EH (cell line): ENCODE data around the gene XPR1.

Experiments used
- DNase-seq: peaks from one replicate; pipeline ENCODE4 v3.0.0-alpha.2; 2015; ENCODE audit warnings: low read depth

XPR1 gene

DNA sequence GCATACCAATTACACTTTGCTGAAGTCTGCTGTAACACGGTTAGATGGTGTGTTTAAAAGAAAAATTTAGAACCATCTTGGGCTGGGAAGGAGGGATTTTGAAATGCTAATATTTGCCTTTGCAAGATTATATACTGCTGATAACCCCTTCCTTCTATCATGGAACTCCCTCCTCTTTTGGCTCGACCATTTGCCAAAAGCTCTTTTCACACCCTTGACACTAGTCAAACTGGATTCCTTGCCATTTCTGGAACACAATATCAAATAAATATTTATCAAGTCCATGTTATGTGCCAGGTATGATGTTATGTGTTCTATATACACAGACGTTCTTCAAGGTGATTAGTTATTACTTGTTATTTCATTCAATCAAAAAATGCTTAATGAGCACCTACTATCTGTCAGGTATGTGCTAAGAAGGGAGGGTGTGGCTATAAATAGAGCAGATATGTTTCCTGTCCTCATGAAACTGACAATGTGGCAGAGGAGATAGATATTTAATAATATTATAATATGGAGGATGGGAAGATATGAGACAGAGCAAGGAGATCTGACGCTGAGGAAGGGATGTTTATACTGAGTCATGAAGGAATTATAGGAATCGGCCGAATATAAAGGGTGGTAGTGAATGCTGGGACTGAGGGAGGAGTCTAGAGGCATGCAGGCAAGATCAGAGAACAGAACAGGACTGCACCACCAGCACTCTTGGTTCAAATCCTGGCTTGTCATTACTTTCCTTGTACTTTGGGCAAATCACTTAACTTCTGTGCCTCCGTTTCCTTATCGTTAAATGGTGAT lies 16.1 kb upstream of the XPR1 start:
- no peak for DNase-seq

DNA sequence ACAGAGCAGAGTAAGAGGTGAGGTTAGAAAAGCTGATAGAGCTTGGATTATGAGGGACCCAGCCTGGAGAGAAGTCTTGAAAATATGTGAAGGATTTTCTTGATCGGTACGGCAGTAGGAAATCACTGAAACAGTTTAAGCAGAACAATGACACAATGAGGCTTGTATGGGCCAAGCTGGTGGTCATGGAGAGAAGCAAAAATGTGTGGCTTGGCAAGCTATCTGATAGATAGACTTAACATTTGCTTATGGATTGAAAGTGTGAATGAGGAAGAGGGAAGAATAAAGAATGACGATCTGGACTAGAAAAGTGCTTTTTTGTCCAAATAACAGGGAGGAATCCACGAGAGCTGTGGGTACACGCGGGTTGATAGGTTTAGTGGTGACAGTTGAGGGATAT lies 15.4 kb upstream of the XPR1 start:
- DNase-seq: no peak

DNA sequence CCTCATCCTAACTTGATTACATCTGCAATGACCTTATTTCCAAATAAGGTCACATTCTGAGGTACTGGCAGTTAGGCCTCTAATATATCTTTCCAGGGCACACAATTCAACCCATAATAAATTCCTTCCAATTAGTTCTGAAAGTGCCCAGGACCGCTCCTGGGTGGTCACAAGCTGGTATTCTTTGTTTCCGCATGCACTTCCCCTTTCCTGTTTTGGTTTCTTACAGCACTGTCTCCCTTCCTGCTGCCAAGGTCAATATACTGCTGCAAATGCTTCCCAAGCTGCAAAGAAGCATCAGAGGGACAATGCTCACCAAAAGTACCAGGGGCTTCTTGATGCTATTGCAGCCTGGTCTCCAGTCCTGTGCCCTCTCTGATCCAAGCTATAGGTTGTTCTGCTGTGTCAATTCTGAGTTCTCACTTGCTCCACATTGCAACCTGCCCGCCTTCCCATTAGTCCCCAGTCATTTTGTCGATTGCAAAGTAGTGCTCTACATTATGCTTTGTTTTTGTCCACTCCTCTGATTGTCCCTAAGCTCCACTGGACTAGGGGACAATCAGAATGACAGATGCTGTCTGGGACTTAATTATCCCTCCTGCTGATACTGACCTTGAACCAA lies 13.9 kb upstream of the XPR1 start:
- no peak for DNase-seq

DNA sequence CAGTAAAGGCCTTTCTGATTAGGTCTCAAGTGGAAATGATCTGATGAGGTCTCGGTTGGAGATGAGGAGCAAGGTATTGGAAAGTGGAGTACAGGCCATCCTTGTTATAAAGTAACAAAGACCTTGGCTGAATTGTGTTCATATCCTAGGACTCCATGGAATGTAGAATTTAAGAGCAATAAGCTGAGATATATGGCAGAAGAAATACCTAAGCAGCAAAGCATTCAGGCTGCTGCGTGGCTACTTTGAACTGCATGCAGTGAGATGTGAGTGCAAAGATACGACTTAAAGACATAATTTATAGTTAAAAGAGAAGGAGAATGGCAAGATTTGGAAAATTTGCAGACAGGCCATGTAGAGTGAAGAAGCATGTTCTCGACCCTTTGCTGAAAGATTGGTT lies 11.2 kb upstream of the XPR1 start:
- peak; percentile 45 for DNase-seq

DNA sequence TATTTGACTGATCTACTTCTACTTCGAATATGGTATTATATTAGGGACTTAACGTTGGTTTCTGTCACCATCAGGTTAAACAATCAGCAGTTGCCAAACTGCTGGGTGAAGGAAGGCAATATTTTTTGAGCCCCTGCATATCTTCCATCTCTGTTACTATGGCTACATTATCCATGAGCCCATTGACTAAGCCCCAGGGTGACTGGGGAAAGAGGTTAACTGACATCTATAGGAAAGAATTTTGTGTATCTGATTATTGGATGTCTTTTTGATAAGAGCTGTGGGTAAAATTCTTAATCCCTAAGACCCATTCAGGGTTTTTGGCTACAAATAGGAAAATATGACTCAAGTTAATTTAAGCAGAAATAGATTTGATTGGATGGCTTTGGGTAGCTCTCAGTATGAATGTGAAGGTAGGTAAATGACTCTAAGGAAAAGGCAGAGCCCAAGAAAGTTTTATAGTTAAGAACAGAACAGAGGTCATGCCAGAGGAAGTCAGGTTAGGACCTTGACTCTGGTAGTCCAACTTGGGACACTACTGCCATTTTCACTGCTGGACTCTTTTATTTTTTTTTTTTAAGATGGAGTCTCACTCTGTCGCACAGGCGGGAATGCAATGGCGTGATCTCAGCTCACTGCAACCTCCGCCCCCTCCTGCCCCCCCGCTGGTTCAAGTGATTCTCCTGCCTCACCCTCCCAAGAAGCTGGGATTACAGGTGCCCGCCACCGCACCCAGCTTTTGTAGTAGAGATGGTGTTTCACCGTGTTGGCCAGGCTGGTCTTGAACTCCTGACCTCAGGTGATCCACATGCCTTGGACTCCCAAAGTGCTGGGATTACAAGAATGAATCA lies 8.9 kb upstream of the XPR1 start:
- no peak for DNase-seq

DNA sequence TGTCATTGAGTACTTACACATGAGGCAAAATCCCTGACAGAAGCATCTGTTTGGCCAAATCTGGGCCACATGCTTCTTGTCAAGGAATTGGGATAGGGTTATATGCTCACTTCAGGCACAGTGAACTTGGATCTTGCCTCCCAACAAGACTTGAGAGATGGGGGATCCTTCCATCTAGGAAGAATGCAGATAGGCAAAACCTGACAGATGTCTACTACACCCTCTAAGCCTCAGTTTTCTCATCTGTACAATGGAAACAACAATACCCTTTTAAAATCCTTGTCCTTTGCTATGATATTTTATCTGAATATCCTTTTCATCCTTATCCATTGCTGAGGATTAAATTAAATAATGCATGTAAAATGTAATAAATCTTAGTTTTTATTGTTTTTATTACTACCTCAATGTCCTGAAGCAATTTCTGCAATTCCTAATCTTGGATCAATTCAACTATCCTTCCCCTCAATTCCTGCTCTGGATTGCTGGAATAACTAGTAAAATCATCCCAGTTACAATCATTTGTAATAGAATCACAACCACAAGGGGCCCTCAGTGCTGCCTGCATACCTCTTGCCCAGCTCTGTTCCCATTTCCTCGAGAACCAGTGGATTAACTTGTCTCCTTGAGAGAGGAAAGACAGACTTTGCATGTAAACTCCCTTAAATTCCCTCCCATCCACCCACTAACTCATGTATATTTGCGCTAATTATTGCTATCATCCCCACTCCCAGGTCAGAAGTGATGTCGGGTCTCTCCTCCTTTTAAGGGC lies 8.1 kb upstream of the XPR1 start:
- peak; percentile 51 for DNase-seq

DNA sequence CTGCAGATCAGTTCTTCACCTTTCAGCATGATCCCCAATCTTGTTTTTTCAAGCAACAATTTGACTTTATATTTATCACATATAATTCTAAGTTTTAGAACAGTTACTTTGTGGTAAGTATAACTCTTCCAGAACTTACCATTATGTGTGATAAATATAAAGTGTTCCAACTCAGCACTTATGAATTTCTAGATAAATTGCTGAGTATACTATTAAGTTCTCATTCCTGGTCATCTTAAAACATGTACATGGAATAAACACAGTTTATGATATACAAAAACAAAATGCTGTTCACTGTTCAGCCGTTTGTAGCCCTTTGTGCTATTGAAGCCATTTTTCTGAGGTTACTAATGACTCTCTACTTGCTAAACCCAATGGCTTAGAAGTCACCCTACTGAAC lies 5.1 kb upstream of the XPR1 start:
- DNase-seq: no peak

DNA sequence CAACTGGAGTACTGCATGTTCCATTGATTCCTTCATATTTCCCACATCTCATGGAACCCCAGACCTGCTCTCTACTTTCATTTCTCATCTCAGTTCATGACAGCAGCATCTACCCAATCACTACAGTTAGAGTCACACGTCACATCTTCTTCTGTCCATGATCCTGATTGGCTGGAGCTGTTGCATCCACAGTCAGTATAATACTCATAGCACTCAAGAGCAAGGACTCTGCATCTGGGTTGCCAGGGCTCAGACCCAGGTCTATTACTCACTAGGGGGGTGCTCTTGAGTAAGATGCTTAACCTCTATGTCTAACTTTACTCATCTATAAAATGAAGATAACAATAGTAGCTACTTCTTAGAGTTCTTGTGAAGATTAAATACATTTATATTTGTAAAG lies 4.4 kb upstream of the XPR1 start:
- peak; percentile 10 for DNase-seq

DNA sequence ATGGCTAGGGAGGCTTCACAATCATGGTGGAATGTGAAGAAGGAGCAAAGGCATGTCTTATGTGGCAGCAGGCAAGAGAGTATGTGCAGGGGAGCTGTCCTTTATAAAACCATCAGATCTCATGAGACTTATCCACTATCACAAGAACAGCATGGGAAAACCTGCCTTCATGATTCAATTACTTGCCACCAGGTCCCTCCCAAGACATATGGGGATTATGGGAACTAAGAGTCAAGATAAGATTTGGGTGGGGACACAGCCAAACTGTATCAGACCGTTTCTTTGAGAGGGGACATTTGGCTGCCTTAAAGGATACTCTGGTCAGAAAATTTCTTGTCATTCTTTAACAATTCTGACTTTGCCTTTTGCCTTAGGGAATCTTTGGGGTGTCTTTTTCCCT lies 3.2 kb upstream of the XPR1 start:
- no peak for DNase-seq

DNA sequence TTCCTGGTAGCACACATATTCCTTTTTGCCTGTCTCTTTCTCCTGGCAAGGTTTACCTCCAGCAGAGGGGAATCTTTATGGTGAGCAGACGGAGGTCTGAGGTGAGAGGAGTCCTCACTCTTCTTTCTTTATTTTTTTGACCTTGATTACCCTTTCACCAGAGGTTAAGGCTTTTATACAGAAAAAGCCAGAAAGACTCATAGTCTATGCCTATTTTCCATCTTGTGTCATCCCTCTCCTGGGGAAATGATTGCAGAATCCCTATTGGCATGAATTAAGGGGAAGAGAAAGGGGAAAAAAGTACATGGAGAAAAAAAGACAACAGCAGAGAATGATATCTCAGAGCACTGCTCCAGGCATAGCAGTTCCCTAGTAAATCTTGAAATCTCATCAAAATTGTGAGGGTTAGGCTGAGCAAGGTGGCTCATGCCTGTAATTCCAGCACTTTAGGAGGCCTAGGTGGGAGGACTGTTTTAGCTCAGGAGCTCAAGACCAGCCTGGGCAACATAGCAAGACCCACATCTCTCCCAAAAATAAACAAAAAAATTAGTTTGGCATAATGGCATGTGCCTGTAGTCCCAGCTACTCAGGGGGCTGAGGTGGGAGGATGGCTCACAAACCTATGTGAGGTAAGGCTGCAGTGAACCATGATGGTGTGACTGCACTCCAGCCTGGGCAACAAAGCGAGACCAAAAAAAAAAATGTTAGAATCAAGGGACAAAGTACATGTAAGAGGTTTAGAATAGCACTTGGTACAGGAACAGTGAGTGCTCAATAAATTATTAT lies 1.2 kb upstream of the XPR1 start:
- DNase-seq: no peak

DNA sequence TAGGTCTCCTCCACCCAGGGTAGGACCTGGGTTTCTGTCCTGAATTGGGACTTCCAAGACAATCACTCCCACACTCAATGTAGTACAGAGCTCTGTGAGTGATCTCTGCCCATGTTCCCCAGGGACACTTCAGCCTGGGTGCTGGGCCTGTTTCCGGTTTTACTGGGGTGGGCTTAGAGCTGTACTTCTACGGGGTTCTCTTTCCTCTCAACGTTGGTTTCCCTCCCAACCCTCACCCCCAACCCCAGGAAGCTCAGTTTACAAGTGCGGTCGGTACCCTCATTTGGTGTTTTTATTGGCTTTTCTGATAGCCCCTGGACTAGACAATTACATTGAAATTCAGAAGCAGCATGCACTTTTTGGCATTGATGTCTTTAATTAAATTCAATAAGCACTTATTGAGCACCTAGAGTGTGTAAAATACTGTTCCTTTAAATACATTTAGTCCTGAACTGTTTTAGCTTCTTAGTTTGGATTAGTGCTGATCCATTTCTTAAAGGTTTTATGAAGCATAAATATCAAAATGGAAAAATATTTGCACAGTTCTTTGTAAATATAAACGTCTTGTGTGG lies 542 bp upstream of the XPR1 start:
- no peak for DNase-seq

DNA sequence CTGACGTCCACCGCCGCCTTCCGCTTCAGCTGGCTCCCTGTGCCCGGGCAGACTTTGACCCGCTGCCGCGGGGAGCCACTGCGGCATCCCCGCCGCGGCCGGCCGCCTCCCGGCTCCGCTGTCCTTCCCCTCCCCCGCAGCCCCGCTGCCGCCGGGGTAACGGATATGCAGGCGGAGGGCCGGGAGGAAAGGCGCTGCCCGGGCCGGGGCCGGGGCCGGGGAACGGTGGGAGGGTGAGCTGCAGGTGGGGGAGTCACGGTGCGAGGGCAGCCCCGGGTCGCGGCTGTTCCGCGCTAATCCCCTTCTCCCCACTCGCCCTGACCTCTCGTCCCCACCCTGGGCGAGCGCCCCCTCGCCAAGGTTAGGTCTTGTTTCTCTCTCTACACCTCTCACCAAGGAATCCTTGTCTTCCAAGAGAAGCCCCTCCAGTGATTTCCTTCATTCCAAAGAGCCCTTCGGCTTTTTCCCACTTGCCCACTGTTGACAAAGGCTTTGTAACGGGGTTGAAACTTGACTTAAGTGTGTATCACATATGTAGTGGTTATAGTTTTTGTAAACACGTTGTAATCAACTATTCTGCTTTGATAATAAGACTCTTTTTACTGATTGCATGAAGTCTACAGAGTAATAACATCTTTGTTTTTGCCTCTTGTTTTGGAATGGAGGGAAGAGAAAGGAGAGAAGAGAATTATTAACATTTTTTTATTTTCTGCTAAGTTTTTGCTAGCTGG lies 669 bp downstream of the XPR1 start:
- no peak for DNase-seq

DNA sequence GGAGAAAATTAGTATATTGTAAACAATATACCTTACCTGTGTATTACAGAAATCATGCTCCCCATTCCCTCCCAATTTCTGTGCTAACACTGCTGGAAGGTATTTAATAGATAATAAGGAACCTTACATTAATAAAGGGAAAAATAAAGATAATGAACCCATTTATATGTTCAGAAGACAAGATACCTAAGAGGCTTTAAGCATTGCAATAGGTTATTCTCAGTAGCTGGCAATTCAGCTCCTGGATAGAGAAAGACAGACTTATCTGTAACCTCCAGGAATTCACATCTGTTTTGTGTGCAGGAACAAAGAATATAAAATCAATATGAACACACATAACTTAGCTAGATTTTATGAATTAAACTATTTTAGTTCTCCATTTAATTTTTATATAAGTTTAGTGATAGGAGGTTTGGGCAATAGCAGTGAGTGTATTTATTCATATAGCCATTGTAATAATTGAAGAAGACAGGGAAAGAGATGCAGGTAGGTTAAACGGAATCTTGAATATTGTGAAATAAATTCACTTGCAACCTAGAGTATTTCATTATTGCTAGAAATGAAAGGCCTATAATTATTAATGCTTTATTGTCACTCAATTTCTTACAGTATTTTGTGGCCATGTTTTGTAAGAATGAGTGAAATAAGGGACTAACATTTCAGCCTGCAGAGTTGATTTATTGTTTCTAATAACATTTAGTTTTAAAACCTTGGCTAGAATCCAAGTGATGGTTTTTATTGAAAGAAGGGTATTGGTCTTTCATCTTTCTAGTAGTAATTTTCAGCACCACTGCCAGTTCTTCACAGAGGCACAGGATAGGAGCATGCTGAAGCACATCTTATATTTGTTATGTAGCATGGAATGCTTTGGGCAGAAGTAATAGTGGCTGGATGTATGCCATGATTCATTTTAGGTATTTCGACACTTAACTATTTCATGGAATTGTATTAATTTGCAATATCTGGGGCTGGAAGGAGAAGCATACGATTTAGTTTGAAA lies 1.5 kb downstream of the XPR1 start:
- DNase-seq: peak; percentile 60

DNA sequence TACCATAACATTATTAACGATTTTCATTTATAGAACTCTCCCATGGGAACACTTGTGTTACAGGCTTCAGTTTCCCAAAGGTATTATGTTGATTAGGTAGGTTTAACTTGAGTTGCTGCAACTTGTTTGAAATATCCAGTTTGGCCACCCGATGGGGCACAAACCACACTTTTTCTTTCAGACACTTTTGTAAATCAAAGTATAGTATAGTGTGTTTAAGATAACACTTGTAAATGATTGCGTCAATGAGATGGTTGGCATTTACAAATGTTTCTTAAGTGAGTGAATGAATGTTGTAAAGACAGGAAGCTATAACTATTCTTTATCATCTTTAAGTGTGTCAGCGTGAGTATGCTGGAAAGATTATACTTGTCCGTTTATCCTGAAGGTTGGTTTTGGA lies 4.3 kb downstream of the XPR1 start:
- DNase-seq: no peak

DNA sequence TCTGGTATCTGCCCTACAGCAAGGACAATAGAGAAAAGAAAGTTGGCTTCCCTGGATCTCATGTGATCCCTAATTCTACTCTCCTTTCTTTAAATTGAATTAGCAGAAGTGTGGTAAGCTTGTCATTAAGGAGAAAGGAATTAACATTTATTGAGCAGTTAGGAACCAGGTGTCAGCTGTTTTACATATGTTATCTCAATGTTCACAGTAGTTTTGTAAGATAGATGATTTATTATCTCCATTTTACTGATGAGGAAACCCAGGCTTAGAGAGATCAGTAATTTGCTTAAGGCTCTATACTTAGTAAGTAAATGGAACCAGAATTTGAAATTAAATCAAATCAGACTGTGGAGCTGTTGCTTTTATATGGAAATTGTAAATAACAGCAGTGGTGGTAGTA lies 8.0 kb downstream of the XPR1 start:
- DNase-seq: no peak

DNA sequence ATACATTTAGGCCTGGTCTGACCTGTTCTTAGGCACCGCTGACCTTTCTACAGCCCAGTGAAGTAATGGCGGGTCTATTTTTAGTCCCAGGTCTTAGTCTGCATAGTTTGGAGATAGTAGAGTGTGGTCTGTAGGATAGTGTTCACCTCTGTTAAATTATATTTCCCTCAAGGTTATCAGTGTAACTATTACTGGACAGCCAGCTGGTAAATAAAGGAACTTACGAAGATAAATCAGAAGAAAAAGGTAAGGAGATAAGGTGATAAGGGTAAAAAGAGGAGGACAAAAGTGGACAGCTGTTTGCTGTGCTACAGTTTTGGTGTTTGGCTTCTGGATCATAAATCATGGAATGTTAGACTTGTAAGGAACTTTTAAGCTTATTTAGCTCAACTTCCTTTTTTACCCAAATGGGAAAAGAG lies 8.7 kb downstream of the XPR1 start:
- DNase-seq: no peak

DNA sequence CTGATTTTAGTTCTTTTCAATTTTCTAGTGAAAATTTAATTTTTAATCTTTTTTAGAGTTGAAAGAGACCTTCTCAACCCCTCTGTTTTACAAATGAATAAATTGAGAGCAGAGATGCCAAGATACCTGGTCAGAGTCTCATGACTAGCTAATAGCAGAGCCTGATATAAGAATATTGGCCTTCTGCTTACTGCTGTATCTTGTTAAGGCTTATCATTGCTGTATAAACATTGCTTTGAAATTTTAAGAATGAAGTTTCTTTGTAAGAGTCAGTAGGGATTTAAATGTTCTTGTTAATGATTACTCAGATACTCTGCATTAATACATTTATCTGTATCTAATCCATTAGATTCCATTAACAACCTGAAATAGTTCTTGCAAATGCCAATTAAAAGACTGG lies 9.8 kb downstream of the XPR1 start:
- no peak for DNase-seq

DNA sequence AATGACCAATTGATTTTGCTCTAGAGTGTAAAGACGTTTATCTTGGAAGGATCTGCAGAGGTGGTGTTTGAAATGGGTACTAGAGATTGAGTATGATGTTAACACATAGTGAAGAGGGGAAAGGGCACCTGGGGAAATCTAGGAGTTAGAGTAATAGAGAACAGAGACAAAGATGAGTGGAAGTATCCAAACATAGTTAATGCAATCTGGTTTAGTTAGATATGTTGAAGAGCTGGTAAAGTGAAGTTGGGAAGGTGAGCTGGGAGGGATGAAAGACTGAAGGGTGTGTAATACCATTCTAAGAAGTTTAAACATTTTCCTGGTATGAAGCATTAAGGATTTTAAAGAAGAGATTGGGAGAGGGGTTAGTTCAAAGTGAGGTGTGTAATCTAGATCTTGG lies 11.0 kb downstream of the XPR1 start:
- DNase-seq: no peak

DNA sequence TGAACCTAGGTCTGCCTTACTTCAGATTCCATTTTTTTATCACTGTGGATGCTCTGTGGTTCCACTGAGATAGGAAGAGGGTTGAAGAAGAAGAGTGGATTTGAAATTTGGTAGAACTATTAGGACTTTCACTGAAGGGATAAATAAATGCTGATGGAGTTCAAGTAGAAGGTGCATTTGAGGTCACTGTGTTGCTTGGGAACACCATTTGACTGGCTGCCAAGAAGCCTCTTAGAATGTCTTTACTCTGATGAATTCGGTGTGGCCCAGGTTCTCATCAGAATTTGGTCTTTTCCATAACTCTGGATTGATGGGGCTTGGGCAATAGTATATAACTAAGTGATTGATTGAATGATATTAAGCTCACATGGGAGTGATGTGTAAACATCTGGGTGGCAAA lies 11.9 kb downstream of the XPR1 start:
- DNase-seq: peak; percentile 48
